H4 (cell line): Measurements from ENCODE around the gene TOLLIP. TPM values are rescaled to one million over a fixed set of nuclear protein-coding genes. Genes with fewer than 3 reads are reported as not detected.

Source experiments
- DNase-seq: peaks from one replicate; pipeline ENCODE4 v3.0.0-alpha.2; 2015; ENCODE audit warnings: low spot score
- total RNA-seq: library from RNA; depleted of rRNA; stranded (reverse); fragments of >200 nt; shearing (Covaris generic); gene quantifications from 2 replicates; pipeline ENCODE4 v1.2.3, GENCODE V29; 2014

Gene TOLLIP
- total RNA-seq, 1 experiment from 2014 or later = 18.6 TPM

DNA sequence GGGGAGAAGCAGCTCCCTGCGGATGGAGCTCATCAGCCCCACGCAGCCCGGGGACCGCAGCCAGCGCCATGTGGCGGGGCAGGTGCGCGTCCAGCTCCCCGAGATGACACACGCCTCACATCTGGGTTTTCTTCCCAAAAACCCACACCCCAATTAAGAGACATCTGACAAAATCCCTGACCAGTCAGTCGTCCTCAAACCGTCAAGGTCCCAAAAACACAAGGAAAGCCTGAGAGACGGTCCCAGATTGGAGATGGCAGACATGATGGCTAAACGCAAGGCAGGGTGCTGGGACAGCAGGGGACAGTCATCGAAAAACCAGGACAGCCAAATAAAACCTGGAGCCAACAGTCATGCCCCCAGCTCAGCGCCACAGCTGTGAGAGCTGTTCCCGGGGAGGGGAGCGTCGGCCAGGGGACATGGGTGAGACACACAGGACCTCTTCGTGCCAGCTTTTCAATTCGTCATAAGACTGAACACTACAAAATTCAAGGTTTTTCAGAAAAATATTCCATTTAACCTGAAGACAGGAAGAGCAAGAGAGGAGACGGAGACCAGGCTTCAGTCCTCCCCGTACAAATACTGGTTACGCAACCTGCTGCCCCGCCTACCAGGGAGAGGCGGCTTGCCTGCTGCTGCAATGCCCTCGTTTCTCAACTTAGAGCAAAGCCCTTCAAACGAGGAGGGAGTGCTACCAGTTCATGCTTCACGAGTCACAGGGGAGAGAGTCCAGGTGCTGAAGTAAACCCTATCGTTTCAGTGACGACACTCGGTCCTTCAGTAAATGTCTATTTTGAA is 10.5 kb downstream of the TOLLIP start:
- DNase-seq = peak; percentile 65

DNA sequence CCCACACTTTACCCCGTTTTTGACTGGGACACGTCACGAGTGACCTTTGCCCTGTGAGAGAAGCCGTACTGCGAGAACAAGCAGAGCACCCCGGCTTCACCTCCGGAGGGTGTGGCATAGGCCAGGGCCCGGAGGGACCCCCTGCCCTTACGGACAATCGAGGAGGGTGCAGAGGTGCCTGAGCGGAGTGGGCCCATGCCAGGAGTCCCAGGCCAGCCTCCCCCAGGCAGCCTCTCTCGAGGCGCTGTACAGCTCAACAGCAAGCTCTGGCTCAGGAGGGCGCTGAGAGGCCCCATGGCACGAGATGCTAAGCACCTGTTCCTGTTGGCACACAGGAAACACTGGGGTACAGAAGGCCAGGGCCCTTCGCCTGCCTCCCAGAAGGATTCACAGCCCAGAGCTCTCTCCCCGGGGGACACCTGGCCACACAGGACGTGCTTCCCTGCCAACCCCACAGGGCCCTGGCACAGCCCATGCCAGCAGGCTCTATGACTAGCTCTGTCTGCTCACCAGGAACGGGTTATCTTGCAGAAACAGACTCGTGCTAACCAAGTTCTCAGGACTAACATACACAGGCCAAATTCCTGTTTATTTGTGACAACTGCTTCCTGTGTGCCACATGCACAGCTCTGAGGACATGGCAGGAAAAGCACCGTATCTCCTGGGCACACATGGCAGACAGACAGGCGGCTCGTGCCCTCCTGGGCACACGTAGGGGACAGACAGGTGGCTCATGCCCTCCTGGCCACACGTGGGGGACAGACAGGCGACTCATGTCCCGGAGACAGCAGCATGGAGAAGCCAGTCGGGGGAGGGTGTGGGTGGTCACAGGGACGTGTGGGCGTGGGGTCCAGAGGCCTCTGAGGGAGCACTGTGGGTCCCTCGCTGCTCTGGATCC is 11.6 kb downstream of the TOLLIP start:
- DNase-seq = no peak

DNA sequence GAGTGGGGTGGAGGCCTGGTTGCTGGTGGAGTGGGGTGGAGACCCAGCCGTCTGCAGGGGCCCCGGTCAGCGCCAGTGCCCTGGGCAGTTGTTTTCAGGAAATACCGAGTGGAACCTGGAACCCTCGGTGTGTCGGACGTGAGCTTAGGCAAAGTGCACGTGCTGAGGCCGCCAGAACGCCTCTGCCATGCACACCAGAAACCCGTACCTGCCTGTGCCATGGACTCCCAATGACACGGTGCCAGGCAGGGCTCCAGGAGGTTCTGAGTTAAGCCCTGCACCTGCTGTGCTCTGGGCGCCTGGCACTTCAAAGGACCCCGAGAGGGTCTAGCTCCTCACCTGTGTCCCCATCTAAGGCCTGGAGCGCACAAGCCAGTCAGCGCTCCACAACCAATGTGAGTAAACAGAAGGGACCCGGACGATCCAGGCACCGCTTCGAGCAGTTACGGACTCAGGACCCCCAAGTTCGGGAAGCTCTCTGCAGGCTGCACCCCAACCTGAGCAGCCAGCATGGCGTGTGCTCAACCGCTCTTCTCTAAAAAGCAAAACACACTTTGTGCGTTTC is 12.3 kb downstream of the TOLLIP start:
- no peak for DNase-seq

DNA sequence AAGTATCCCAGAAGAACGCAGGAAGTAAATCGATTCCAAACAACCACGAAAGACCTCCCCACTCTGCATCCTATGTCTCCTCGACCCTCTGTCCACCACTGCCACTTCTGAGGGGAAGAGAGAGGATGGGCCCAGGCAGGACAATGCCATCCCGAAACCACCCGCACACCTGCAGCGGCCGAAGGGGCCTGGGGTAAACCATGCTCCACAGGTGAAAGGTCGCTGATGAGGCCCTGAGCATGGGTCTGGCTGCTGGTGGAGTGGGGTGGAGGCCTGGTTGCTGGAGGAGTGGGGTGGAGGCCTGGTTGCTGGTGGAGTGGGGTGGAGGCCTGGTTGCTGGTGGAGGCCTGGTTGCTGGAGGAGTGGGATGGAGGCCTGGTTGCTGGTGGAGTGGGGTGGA is 13.1 kb downstream of the TOLLIP start:
- DNase-seq = no peak

DNA sequence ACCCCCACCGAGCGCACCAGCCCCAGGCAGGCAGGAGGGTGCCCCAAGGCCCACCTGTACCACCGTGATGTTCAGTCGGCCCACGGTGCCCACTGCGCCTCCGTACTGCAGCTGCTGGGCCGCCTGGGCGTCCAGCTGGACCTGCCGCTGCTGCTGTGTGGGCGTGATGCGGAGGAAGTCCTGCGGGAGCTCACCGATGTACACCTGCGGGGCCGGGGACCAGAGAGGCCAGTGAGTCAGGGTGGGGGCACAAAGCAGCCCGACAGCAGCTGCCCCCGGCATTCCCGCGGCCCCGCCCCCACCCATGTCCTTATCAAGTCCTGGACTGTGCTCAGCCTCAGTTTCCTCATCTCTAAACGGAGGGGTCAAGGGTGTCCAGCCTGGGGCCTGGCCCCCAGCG is 13.8 kb downstream of the TOLLIP start:
- no peak for DNase-seq

DNA sequence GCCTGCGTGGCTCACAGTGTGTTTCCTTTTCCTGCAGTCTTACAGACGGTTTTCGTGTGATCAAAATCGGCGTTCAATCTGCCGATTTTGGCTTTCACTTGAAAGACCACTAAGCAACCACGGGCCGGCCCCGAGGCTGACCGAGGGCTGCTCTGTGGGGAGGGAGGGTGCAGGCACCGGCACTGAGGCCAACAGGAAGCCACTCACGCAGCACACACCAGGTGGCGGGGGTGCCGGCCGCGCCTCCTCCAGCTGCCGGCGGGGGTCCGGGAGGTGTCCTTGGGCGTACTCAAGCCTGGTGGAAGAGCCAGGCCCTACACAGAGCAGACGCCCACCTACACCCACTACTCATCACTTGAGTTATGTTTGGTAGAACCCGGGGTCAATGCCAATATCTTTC is 14.3 kb downstream of the TOLLIP start:
- DNase-seq = no peak

DNA sequence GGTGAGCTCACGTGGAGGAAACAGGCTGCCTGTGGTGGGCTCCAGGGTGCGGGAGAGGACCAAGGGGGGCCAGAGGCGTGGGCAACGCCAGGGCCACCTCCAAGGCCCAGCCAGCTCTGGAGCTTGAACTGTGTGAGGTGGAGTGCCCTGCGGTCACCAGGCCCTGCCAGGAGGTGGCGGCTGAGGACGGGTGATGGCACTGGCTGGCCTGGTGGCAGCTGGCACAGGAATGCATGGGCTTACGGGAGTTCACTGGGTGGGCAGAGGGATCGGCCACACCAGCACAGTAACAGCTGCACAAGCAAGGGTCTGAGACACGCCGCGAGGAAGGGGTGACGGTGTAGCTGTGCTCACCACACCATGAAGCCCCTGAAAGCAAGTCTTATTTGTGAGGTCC is 15.8 kb downstream of the TOLLIP start:
- DNase-seq = no peak

DNA sequence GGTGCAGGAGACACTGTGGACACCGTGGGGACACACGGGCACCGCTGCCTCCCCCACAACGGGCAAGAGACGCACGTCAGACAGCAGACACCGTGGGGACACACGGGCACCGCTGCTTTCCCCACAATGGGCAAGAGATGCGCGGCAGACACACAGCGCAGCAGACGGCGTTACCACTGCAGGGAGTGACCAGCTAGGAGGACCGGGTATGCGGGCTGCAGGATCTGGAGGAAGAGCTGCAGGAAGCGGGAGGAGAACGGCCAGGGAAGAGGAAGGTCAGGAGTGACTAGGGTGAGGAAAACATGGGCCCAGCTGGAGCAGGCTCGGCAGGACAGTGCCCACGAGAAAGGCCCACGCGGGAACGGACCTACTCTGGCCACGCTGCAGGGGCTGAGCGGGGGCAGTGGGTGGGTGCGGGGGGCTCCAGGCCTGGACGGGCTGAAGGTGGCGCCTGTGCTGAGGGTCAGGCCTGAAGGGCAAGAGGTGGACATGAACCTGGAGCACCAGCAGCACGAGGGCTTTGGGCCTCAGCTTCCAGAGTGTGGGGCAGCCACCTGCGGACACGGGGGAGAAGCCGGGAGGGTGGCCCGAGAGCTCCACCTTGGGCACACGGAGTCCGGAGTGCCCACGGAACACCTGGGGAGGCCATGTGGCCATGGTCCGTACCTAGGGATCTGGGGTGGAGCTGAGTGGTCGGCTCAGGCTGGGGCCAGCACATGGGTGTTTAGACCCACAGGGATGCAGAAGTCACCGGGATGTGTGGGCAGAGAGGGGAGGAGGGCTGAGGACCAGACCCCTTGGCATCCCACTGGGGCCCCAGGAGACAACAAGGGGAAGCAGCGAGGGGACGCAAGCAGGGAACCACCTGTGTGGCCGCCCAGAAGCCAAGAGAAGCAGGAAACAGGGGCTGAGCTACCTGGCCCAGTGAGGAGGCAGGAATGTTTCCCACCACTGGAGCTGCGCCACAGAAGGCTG is 16.5 kb downstream of the TOLLIP start:
- DNase-seq = no peak

DNA sequence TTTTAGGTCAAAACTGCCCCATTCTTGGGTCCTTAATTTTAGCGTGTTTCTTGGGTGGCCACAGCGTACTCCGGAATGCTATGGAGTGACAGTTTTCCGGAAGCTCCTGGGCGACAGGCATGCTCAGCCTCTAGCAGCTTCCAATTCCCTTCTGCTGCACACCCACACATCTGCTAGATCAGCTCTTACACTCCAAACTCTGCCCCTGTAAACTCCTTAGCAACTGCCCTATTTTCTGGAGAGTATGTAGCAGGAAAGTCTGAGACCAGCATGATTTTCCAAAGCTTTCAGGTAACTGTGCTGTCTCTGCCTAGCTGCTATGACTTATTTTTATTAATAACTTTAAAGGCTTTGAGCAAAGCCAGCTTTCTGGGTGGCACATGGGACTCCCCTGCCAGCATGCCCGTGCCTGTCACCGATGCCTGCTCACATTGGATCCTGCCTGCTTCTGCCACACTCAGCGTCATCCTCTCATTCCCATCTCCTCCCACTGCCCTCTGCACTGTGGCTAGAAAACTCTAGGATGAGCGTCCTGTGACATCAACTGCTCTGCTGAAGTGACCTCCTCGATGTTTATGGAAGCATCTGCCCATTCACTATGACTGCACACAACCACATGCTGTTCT is 17.3 kb downstream of the TOLLIP start:
- no peak for DNase-seq

DNA sequence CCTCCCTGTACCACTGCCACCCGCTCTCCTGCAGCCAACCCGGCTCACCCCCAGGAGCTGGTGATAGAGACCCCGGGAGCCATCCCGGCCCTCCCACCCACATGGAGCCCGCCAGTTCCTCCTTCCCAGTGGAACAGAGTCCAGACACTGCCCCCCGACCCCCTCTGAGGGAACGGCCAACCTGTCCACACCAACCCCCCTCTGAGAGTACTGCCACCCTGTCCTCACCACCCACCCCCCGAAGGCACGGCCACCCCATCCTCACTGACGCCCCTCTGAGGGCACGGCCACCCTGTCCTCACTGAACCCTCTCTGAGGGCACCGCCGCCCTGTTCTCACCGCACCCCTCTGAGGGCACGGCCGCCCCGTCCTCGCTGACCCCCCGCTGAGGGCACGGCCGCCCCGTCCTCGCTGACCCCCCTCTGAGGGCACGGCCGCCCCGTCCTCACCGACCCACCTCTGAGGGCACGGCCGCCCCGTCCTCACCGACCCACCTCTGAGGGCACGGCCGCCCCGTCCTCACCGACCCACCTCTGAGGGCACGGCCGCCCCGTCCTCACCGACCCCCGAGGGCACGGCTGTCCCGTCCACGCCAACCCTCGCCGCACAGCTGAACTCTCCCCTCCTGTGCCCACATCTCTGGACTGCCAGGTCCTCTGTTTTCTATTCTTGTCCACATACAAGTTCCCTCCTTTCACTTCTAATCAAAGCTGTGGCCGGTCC is 18.0 kb downstream of the TOLLIP start:
- DNase-seq = no peak

DNA sequence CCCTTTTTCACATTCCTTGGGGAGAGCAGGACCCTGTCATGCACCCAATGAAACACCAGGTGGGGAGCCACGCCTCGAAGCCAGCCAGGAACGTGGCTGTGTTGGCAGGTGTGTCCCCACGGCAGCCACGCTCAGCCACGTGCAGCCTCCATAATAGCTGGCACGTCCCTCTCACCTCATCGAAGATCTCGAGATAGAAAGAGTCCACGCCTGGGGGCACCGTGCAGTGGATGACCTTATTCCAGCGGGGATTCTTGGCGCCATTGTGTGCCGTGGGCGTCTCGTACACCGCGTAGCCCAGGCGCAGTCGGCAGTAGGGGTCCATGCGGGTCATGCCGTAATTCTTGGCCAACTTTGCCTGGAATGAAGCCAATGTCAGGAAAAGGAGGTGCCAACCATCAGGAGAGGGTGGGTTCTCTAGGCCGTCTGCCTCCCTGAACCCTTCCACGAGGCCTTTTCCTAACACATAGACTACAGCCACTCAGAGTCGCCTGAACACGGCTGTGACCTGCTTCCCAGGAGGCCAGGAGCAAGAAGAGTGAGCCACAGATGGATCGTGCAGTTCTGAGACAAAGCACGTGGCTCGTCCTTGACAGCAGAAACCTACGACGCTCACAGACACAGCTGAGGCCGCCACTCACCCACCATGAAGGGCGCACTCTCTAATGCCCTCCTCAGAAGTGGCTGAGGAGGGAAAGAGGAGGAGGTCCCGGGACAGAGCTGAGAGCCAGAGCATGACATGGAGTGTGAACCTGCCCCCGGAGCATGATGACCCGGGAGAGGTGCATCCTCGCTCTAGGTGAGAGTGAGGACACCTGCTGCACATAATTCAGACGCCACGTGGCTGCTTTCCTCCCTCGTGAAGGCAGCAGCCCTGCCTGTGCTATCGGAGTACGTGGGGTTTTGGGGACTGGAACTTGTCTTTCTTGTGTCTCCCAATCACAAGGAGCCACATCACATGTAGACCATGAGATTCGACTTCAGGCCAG is 19.1 kb downstream of the TOLLIP start:
- no peak for DNase-seq

DNA sequence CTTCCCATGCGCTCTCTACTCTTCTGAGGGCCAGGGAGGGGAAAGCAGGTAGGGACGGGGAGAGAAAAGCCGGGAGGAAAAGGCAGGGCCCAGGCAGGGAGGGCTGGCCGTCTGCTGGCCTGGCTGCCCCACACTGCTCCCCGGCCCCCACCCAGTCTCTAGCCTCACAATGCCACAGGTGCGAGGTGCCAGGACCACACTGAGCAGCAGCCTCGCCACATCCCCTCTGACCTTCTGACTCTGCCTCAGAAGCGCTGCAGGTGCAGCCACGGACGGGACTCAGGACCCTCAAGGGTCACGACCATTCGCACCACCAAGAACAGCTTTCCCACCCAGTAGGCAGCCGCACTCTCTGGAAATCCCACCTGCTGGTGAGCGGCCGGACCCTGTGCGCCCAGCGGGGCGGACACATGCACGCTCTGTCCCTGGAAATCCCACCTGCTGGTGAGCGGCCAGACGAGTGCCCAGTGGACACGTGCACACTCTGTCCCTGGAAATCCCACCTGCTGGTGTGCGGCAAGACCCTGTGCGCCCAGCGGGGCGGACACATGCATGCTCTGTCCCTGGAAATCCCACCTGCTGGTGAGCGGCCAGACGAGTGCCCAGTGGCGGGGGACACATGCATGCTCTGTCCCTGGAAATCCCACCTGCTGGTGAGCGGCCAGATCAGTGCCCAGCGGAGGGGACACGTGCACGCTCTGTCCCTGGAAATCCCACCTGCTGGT is 20.1 kb downstream of the TOLLIP start:
- DNase-seq = no peak

DNA sequence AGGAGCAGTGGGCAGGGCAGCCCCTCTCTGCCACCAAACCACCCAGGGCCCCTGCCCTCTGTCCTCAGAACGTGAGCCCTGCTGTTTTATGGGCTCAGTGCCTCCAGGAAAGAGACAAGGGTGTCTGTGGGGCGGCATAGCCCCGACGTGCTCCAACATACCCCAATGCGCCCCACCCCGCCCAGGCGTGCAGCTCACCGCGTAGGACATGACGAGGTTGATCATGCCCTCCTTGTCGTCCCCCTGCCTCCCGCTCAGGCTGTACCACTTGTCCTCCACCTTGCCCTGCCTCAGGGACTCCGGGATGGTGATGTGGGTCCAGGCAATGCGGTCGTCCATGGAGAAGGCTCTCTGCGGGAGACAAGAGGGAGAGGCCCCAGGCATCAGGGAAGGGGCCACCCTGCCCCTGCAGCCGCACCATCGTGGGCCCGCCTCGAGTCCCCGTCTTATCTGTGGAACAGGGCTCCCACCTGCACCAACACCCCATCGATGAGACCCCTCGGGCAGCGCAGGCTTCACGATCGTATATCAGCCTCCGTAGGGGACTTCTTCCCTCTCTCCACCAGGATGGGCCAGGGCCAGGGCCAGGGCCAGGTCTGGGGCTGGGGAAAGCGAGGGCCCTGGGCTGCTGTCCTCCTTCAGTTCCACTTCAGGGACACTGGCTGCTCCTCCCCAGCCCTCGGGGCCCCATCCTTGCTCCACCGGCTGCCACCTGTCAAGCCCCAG is 20.8 kb downstream of the TOLLIP start:
- DNase-seq = no peak

DNA sequence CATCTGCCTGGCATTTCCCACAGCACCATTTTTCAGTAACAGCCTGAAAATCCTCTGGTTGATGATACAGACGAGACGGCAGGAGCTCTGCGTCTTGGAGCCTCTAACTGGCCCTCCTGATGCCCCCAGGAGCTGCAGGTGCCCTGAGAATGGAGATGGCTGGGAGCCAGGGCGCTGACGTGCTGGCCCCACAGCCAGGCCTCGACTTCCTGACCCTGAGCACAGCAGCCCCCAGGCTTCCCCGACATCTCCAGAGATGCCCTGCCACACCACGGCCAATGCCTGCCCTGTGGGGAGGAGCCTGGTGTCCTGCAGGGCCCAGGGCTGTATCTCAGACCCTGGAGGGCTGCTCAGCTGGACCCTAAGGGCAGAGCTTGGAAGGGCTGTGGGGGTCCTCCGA is 21.5 kb downstream of the TOLLIP start:
- no peak for DNase-seq

DNA sequence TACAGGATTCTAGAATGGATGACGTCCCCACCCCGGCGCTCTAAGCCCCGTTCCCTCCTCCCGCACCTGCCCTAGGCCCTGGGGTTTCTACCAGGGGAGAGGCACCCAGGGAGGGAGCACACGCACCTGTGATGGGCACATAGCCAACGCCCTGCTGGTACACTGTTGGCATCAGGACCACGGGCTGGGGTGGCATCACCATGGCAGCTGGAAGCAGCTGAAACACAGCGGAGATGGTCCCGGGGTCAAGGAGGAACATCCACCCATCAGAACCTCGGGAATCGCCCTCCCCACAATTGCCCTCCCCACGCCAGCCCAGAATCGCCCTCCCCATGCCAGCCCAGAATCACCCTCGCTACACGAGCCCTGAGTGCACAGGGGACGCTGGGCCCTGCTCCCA is 23.6 kb downstream of the TOLLIP start:
- DNase-seq = no peak

DNA sequence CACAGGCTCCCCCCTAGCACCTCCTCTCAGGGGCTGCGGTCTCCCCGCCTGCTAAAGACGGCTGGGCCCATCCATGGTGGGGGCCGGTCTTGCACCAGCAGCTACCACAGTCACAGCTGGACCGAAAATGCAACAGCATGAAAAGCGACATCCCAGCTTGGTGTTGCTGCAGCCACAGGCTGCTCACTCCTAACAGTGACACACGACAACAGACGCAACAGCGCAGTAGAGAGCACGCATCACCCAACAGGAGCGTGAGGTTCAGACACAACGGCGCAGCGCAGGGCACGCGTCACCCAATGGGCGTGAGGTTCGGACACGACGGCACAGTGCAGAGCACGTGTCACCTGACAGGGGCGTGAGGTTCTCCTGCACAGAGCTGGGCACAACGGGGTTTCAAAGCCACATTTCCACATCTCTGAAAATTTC is 24.1 kb downstream of the TOLLIP start:
- DNase-seq = no peak

DNA sequence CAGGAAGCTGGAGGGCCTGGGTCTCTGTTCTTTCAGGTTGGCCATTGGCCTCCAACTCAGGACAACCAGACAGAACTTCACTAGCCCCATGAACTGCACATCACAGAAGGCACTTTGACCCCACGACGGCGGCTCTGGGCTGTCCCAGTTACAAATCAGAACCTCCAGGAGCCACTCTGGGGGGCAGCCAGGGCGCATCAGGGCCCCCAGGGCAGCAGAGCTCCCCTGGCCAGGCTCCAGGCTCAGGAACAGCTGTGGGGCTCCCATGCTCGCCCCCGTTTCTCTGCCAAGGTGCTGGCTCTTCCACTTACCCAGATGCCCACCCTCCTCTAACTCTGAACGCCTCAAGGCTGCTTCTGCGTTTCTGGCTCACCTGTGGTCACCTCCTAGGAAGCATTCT is 25.5 kb downstream of the TOLLIP start:
- no peak for DNase-seq

DNA sequence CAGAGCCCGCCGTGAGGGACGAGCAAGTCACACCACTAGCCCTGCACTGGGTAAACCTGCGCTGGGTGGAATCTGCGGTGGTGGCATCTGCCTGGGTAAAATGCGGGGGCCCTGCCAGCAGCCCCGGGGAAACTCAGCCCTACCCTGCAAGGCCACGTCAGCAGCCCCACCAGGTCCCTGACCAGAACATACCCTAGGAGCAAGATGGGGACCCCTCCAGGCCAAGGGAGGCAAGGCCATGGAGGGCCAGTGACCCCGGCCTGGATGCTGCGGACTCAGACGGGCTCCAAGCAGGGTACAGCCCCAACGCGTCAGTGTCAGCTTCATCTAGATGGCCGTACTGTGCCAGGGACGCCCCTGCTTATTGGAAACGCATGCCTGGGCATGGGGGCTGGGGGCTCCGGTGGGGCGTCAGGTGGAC is 26.3 kb downstream of the TOLLIP start:
- DNase-seq = no peak
